GM18502 (cell line): ENCODE results near the gene KCNMB1.
"Not testable (repeated sequence)": the region's sequence is repeated elsewhere in the genome, so short reads cannot be mapped to it uniquely, and the experiment has no call there.

Experiments
- ATAC-seq: cut with Tn5 transposase; IDR thresholded peaks from one replicate; pipeline ENCODE4 v1.9.1; 2021; ENCODE audit warnings: mild to moderate bottlenecking; ENCODE audit not compliant: unreplicated experiment, poor library complexity

Gene KCNMB1

GRCh38 chr5:170380361-170380951, 8.7 kb downstream of the KCNMB1 start:
- no peak for ATAC-seq

- no peak for ATAC-seq
These were observed 10.4 kb downstream of the KCNMB1 start for GRCh38 chr5:170378740-170379139.

- ATAC-seq = no peak
These were observed 12.1 kb downstream of the KCNMB1 start for GRCh38 chr5:170377027-170377426.

GRCh38 chr5:170376526-170376925, 12.6 kb downstream of the KCNMB1 start:
- not testable (repeated sequence) for ATAC-seq

- ATAC-seq = no peak
These were observed 13.9 kb downstream of the KCNMB1 start for GRCh38 chr5:170375283-170375682.

- no peak for ATAC-seq
These were observed 16.2 kb downstream of the KCNMB1 start for GRCh38 chr5:170372971-170373370.

- ATAC-seq = no peak
These were observed 20.6 kb downstream of the KCNMB1 start for GRCh38 chr5:170368586-170368985.

- no peak for ATAC-seq
These were observed 22.9 kb downstream of the KCNMB1 start for GRCh38 chr5:170366276-170366675.

GRCh38 chr5:170365831-170366230, 23.3 kb downstream of the KCNMB1 start:
- ATAC-seq = no peak

- ATAC-seq = no peak
These were observed 24.2 kb downstream of the KCNMB1 start for GRCh38 chr5:170365011-170365410.

- ATAC-seq = no peak
These were observed 25.5 kb downstream of the KCNMB1 start for GRCh38 chr5:170363671-170364070.

- no peak for ATAC-seq
These were observed 26.5 kb downstream of the KCNMB1 start for GRCh38 chr5:170362656-170363055.

- no peak for ATAC-seq
These were observed 27.1 kb downstream of the KCNMB1 start for GRCh38 chr5:170362102-170362501.

GRCh38 chr5:170361616-170362015, 27.6 kb downstream of the KCNMB1 start:
- no peak for ATAC-seq

GRCh38 chr5:170361116-170361515, 28.1 kb downstream of the KCNMB1 start:
- no peak for ATAC-seq

- no peak for ATAC-seq
These were observed 28.5 kb downstream of the KCNMB1 start for GRCh38 chr5:170360709-170361108.

- ATAC-seq = no peak
These were observed 31.2 kb downstream of the KCNMB1 start for GRCh38 chr5:170357955-170358444.

GRCh38 chr5:170355601-170356098, 33.5 kb downstream of the KCNMB1 start:
- no peak for ATAC-seq

GRCh38 chr5:170353961-170354360, 35.2 kb downstream of the KCNMB1 start:
- no peak for ATAC-seq

- ATAC-seq = no peak
These were observed 36.0 kb downstream of the KCNMB1 start for GRCh38 chr5:170353011-170353761.

GRCh38 chr5:170348137-170348633, 41.0 kb downstream of the KCNMB1 start:
- no peak for ATAC-seq
